Panc1 (cell line): Measurements from ENCODE around the gene MVK. TPM values are rescaled to one million over a fixed set of nuclear protein-coding genes. Genes with fewer than 3 reads are reported as not detected.

Experiments
- ATAC-seq: fragments of 200-7000 bp; cut with Tn5 transposase; 2 replicates; pipeline ENCODE4 v1.9.1; 2020; ENCODE audit warnings: mild to moderate bottlenecking, moderate library complexity
- BruUV-seq: library from RNA; stranded (reverse); fragments of 400-500 nt; replicated peaks from 2 replicates; lab custom pipeline; 2021; lab: Mats Ljungman, UMichigan
- CTCF ChIA-PET: fragments of 300-600 bp; sonication (Branson Sonifier 250); formaldehyde crosslinking; loops from one replicate; lab custom pipeline; 2022; ENCODE audit warnings: antibody characterized with exemption; lab: Charles Lee
- POLR2A ChIA-PET: fragments of 300-600 bp; sonication (Branson Sonifier 250); formaldehyde crosslinking; loops from one replicate; lab custom pipeline; 2022; ENCODE audit warnings: antibody characterized with exemption; lab: Charles Lee
- DNase-seq: peaks from one replicate; pipeline ENCODE4 v3.0.0-alpha.2; 2010; ENCODE audit warnings: low read depth, low spot score
- H3K27ac ChIP-seq: 2 replicates; pipeline ENCODE4 v1.5.1; 2011; ENCODE audit warnings: mild to moderate bottlenecking, low read length, inconsistent platforms
- H3K27me3 ChIP-seq: fragments of 200-500 bp; sonication (Bioruptor generic); 2 replicates; pipeline ENCODE4 v1.6.0; 2014; ENCODE audit warnings: low read length, inconsistent platforms; ENCODE audit not compliant: control insufficient read depth, insufficient read depth
- H3K36me3 ChIP-seq: fragments of 200-500 bp; sonication (Bioruptor generic); 2 replicates; pipeline ENCODE4 v1.5.1; 2014; ENCODE audit warnings: inconsistent platforms, mild to moderate bottlenecking, low read length, moderate library complexity; ENCODE audit not compliant: control insufficient read depth, insufficient read depth
- H3K4me1 ChIP-seq: 2 replicates; pipeline ENCODE4 v1.5.1; 2011; ENCODE audit warnings: inconsistent platforms, mild to moderate bottlenecking, low read length, moderate library complexity; ENCODE audit not compliant: control insufficient read depth, insufficient read depth
- H3K4me3 ChIP-seq, 2 experiments: 2 replicates each; pipeline ENCODE4 v1.5.1; 2011 to 2012; ENCODE audit warnings: low read depth in 2 of 2, low read length in 2 of 2, mild to moderate bottlenecking in 2 of 2, inconsistent platforms in 1 of 2, moderate library complexity in 1 of 2
- H3K9me3 ChIP-seq: fragments of 200-500 bp; sonication (Bioruptor generic); 2 replicates; pipeline ENCODE4 v1.5.1; 2014; ENCODE audit warnings: low read depth, mild to moderate bottlenecking, inconsistent platforms, low read length, moderate library complexity; ENCODE audit not compliant: control insufficient read depth, insufficient read depth
- CTCF ChIP-seq: fragments of 450-650 bp; IDR thresholded peaks from 2 replicates; pipeline ENCODE4 v1.5.1; 2017; ENCODE audit warnings: mild to moderate bottlenecking
- POLR2AphosphoS5 ChIP-seq: IDR thresholded peaks from 2 replicates; pipeline ENCODE4 v1.6.1; 2012; ENCODE audit warnings: mild to moderate bottlenecking, low read depth, low read length, moderate library complexity
- REST ChIP-seq, 2 experiments: IDR thresholded peaks; 2 replicates each; pipeline ENCODE4 v1.6.1; 2011 to 2012; ENCODE audit warnings: low read depth in 2 of 2, control low read depth in 1 of 2, low read length in 1 of 2, mild to moderate bottlenecking in 1 of 2, moderate library complexity in 1 of 2; ENCODE audit not compliant: insufficient read depth in 1 of 2
- SIN3A ChIP-seq: IDR thresholded peaks from 2 replicates; pipeline ENCODE4 v1.6.1; 2012; ENCODE audit warnings: low read depth, mild to moderate bottlenecking, low read length, moderate library complexity, borderline replicate concordance; ENCODE audit not compliant: insufficient read depth
- TCF7L2 ChIP-seq: IDR thresholded peaks from 2 replicates; pipeline ENCODE4 v1.6.1; 2011; ENCODE audit warnings: mild to moderate bottlenecking, low read depth, low read length, inconsistent platforms
- in situ Hi-C: cut with HindIII; loops from 2 replicates; pipeline ENCODE4 v1.10.0; 2016; ENCODE audit warnings: low sequenced_read_pairs, low pct_unique_long_range_greater_than_20kb
- intact Hi-C: fragments of 100-400 bp; cut with micrococcal nuclease; formaldehyde crosslinking; loops from one replicate; pipeline ENCODE4 v1.10.0; 2022; ENCODE audit not compliant: unreplicated experiment
- total RNA-seq: library from RNA; stranded (reverse); gene quantifications from one replicate; pipeline ENCODE4 v1.2.1, GENCODE V29; 2021; ENCODE audit not compliant: unreplicated experiment

MVK gene
- total RNA-seq, 1 experiment from 2014 or later: 41.6 TPM

GRCh38 chr12:109632342-109632741, 58.7 kb downstream of the MVK start:
- ChIA-PET POLR2A (interaction anchor here (0.6 kb wide), 1 partner anchor 58 kb away, joined by 6 read pairs; no protein-coding TSS in a partner anchor), CTCF (no interaction called here)
- no peak for ATAC-seq
- Histone ChIP-seq H3K4me1 (no peaks in the 10 kb centered on the region), H3K36me3 (no peaks in the 10 kb centered on the region), H3K27ac (no peak overlapping the region), H3K9me3 (no peaks in the 10 kb centered on the region), H3K27me3 (peaks cover 8% of the 10 kb centered on the region; the same call in 1 of the 2 replicates), H3K4me3 (no peak overlapping the region)
- DNase-seq: no peak
- intact Hi-C loops (no loop called here), in situ Hi-C loops (no loop called here)
- TF ChIP-seq POLR2AphosphoS5 (no peak), REST (IDR thresholded peaks at IDR 0.05; ENCODE audit: insufficient read depth in 1 of 2, low read depth in 2 of 2, low read length in 1 of 2) (no peak)
- BruUV-seq: no TSS peak

- no peak overlapping the region for H3K27ac ChIP-seq
These were observed 62.1 kb downstream of the MVK start for GRCh38 chr12:109635717-109636116.

More at GRCh38 chr12:109635717-109636116, 62.1 kb downstream of the MVK start:
- in situ Hi-C loops: no loop called here
- DNase-seq (no peak), ATAC-seq (no peak)
- POLR2A ChIA-PET: no interaction called here
- Histone ChIP-seq H3K4me1 (no peaks in the 10 kb centered on the region), H3K36me3 (no peaks in the 10 kb centered on the region), H3K4me3 (no peak overlapping the region), H3K9me3 (no peaks in the 10 kb centered on the region), H3K27me3 (peaks cover 1% of the 10 kb centered on the region; the same call in 1 of the 2 replicates)
- intact Hi-C loops: no loop called here
- CTCF ChIA-PET: no interaction called here
- TF ChIP-seq REST (IDR thresholded peaks at IDR 0.05; ENCODE audit: insufficient read depth in 1 of 2, low read depth in 2 of 2, low read length in 1 of 2) (no peak), POLR2AphosphoS5 (no peak), CTCF (no peak), SIN3A (no peak), TCF7L2 (no peak)
- no TSS peak for BruUV-seq
